GM21390 (cell line): ENCODE measurements around the gene AACS.
"Not testable (repeated sequence)": the region's sequence is repeated elsewhere in the genome, so short reads cannot be mapped to it uniquely, and the experiment has no call there.

ENCODE experiments used
- ATAC-seq: cut with Tn5 transposase; IDR thresholded peaks from one replicate; pipeline ENCODE4 v1.9.1; 2021; ENCODE audit not compliant: unreplicated experiment

The AACS gene

DNA sequence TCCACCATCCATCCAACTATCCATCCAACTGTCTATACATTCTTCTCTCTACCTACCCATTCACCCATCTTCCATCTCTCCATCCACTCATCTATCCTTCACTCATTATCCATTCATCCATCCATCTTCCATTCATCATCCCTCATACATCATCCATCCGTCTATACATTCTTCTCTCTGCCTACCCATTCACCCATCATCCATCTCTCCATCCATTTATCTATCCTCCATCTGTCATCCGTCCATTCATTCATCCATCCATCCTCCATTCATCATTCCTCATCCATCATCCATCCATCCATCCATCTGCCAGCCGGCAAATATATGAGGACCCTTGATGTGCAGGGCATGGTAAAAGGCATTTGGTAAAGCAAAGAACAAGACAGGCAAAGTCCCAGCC, 25.2 kb downstream of the AACS start:
- no peak for ATAC-seq

DNA sequence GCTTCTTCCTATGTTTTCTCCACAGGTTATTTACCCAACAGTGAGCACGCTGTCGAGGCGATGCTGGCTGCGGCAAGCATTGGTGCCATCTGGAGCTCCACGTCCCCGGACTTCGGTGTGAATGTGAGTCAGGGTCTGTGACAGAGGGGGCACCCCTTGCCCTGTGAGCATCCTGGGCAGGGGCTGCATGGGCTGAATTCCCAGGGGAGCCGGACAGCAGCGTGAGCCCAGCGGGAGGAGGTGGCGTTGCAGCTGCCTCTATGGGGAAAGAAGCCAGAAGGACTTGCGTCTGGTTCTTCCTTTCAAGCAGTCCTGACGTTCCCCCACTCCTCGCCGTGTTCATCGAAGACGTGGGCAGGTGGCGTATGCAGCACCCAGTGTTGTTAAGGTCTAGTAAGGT, 26.2 kb downstream of the AACS start:
- ATAC-seq, result no peak

DNA sequence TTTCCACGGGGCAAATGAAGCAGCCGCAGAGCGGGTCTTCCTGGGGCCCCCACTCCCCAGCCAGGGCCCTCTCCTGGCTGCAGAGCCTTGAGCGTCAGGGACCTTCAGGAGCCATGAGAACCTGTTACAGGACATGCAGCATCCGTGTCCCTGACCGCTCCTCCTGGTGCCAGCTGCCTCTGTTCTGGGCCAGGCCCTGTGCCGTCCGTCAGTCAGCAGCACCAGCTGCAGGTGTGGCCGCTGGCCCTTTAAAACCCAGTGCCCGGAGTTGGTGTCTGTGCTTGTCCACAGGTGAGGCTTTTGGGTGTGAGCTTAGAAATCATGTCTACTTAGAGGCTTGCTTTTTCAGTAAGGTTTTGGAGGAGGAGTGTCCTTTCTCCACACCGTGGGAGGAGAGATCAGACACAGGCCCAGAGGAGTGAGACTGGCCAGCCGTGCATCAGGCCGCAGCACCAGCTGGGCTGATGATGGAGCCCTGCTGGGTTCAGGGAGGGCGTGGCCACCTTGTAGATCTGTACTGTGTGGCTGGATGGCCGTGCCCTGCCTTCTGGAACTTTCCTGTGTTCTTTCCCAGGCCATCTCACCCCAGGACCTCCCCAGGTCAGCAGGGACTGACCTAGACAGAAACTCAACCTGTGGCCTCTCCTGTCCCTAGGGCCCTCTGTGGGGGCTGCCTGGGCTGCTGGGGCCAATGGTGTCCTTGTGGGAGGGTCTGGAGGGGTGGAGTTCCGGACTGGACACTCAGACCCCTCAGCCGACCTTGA, 27.1 kb downstream of the AACS start:
- no peak for ATAC-seq

DNA sequence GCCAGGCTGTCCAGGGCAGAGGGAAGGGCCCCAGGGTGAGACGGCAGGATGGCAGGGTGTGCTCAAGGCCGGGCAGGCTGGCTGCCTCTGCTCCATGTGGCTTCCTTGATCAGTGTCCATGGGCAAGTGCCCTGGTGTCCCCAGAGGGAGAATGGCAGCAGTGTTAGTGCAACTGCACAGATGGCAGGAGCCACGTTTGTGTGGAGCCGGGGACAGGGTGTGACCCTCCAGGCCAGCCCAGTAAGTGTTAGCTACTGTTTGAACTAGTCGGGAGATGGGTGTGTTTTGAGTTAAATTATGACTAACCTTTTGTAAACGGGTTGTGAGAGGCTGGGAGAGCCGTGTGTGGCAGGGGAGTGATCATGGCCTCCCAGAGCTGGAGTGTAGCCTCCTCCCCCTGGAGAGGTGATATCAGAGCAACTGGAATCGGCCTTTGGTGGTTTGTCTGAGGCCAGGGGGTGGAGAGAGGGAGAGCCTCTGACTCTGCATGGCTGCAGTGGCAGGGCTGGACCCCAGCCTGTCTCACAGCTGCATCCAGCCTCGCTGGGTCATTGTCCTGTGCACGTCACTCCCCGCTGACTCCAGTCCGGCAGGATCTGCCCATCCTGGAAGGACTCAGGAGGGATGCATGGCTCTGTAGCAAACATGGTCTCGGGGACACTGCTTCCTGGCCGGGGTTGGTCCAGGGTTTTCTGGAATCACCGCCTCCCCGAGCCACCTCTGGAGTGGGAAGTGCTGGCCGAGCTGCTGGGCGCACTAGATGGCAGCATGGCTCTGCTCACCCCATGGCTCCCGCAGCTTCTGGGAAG, 27.8 kb downstream of the AACS start:
- ATAC-seq, result no peak

DNA sequence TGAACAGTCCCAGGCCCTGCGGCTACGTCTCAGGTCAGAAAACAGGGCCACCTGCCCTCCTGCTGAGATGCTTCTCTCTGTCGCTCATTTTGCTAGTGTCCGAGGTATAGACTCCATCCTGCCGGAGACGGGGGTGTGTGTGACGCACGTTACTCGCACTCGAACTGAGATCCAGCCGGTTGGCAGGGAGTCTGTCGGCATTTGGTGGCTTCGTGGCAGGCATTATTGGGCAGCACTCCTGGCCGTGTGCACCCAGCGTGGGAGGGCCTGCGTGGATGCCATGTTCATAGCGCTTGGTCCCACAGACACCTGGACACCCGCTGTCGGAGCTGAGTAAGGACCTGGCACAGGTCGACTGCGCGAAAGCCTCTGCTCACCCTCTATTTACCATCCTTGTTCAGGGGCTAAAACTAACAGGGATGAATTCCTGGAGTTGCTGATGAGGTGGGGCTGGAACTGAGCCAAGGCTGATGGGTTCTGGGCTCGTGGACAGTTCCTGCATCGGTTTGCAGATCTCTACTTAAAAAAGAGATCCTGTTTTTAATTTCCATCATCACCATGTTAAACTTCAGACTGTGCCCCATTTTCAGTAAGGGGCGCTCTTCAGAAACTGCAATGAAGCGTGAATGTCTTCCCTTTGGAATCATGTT, 28.6 kb downstream of the AACS start:
- no peak for ATAC-seq

DNA sequence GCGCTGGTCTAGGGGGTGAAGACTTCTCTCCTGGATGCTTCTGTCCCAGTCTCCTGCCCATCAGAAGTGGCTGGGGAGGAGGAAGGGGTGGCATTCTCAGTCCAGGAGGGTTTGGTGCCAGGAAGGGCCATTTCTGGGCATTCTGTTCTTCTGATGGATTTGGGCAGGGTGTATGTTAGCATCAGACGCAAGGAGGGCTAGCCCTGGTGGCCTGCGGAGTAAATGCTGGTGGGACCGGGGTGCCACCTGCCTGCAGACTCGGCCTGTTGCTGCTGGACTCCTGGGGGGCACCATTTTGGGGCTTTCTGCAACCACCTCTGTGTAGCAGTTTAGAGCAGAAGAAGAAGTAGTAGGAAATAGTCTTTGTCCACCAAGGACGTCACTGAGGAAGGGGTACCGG, 31.7 kb downstream of the AACS start:
- ATAC-seq, result no peak

DNA sequence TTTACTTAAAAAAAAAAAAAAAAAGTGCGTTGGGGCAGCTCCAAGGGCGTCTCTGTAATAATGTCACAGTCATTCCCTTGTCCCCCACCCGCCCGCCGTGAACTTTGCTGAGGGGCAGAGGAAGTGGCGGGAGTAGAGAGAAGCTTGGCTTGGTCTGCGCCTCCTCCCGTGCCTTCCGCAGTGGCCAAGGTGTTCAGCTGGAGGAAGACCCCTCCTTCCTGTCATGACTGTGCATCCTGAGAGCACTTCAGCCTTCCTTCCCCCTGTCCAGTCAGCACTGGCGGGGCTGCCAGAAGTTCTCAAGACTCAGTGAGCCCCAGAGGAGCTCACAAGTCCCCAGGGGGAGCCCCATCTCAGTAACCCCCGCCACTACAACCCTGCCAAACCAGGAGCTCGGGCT, 32.2 kb downstream of the AACS start:
- ATAC-seq, result no peak

DNA sequence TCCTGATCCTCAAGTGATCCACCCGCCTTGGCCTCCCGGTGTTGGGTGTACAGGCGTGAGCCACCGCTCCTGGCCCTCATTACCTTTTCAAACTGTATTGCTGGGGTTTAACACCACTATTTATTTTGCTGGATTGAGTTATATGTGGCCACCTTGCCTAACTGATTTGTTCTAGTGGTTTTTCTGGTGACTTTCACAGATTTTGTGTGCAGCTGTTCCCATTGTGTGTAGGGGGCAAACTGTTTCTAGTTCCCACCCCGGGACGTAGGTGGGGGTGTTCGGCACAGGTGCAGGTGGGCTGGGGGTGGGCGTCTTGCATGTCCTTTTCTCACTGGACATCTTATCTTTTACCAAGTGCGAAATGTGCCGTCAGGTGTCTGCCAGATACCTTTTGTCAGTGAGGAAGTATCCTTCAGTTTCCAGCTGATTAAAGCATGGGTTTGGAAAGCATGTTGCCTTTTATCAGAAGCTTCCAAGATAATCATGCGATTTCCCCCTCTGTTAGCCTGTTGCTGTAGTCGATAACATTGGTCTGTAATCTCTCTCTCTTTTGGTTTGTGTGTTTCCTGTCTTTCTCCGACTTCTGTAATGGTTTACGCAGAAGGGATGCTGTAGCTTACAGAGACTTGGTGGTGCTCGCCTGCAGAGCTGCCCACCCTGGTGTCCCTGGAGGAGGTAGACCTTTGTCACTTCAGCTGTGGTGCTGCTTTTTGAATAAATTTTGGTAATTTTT, 33.6 kb downstream of the AACS start:
- ATAC-seq, result no peak

DNA sequence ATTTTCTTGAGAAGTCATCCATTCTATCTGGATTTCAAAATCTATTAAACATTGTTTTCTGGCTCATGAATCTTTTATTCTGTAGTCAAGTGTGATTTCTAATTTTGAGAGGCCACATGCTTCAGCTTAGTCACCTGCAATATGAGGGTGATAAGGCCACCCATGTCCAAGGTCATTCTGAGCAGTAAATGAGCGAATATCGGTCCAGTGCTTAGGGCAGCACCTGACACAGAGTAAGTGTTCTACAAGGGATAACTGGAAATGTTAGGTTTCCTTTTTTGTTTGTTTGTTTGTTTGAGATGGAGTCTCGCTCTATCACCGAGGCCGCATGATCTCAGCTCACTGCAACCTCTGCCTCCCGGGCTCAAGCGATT, 34.2 kb downstream of the AACS start:
- no peak for ATAC-seq

DNA sequence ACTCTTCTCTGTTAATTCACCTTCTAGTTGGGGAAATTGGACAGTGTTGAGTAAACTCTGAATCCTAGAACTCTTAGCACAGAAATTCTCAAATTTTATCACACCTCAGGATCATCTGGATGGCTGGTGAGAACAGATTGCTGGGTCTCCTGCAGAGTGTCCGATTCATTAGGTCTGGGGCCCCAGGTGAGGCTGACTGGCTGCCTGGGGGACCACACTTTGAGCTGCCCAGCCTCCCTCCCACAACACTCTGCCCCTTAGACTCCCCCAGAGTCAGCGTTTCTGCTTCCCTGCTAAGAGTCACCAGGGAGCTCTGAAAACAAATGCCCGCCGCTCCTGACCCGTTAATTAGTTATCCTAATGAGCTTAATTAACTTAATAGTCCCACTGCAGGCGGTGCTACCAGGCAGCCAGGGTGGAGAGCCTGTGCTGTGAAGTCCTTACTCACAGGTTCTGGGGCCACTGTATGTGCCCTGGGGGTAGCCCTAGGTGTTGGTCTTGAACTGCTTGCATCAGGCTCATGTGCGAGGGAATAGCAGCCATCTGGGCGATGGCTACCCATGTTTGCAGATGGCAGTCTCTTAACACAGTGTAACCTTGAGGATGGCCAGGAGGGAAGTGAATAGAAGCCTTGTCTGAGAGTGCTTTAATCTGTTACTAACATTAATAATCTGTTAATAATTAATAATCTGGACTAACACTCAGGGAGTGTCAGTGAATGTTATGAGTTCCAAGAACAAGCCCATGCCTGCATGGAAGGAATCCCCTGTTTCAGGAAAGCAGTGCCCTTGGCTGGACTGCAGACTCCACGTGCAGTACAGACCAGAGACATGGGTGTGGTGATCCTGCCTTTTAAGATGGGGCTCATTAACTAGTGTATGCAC, 35.6 kb downstream of the AACS start:
- no peak for ATAC-seq

DNA sequence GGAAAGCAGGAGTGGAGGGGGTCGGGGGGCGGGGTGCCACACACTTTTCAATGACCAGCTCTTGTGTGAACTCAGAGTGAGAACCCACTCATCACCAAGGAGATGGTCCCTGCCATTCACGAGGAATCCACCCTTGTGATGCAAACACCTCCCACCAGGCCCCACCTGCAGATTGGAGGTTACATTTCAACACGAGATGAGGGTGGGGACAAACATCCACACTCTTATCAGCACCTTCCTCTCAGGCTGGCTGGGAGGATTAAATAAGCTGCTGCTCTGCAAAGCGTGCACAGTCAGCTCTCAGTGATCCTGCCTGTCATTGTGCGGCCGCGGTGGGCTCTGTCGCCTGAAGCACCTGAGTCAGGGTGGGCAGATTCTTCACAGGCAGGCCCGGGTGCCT, 39.7 kb downstream of the AACS start:
- no peak for ATAC-seq

DNA sequence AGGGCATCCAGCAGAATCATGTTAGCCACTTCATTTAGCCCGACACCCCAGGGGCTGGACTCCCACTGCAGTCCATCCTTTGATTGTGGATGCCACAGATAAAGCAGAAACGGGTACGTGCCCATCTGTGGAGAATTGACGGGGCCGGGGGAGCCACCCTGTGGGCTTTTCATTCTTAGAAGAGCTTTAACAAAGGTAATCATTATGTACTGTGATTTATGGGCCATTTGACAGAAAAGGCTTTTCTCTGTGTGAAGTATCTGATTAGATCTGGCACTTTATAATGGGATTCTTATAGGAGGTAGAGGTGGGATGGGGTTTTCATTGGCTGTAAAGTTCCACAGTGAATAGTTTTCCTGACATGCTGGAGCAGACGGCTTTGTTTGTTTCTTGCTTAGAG, 40.4 kb downstream of the AACS start:
- no peak for ATAC-seq

DNA sequence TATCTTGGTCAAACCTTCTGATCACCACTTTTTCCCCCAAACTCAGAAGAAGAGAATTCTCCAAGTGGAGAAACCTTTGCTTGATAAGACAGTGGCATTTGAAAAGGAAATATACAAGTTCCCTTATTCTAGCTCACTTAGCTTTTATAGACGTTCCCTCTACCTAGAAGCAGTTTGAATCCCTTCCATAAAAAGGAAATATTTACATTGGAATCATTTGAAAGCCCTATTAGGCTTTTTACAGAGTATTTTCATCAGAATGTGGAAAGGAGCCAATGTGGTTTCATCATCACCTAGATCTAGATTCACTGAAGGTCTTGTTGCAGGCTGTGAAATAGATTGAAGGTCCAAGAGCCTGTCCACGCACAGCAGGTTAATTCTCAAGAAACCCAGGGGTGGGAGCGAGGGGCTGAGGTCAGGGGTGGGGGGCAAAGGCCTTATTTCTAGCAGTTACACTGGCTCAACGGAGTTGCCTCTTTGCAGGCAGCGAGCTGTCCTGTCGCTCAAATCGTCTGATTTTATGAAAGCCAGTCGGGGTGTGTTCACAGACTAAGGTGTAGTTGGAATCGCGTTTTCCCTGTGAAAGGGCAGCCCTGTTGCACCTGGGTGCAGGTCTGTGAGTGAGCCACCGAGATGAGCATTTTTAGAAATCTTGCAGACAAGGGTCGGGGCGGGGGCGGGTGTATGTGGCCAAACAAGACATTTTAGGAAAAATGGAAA, 45.6 kb downstream of the AACS start:
- ATAC-seq, result no peak

DNA sequence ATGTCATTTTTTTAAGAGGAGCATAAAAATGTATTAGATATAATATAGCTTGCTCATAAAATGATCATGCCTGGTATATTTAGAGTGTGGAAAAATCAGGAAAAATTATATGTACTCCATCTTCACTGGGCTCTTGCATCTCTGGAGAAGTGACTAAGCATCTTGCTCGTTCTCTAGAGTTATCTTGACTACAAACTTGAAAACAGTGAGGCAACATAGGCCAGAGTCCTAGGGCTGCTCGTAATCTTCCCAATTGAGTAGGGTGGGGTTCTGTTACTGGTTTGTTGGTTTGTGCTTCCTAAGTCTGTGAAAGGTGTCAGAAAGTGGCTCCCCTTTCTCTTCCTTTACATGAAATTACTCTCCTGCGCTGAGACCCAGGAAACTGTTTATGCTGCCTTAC, 46.2 kb downstream of the AACS start:
- ATAC-seq, result no peak

DNA sequence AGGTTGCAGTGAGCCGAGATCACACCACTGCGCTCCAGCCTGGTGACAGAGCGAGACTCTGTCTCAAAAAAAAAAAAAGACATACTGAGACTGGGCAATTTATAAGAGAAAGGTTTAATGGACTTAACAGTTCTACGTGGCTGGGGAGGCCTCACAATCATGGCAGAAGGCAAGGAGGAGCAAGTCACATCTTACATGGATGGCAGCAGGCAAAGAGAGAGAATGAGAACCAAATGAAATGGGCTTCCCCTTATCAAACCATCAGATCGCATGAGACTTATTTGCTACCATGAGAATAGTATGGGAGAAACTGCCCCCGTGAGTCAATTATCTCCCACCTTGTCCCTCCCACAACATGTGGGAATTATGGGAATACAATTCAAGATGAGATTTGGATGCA, 47.4 kb downstream of the AACS start:
- not testable (repeated sequence) for ATAC-seq

DNA sequence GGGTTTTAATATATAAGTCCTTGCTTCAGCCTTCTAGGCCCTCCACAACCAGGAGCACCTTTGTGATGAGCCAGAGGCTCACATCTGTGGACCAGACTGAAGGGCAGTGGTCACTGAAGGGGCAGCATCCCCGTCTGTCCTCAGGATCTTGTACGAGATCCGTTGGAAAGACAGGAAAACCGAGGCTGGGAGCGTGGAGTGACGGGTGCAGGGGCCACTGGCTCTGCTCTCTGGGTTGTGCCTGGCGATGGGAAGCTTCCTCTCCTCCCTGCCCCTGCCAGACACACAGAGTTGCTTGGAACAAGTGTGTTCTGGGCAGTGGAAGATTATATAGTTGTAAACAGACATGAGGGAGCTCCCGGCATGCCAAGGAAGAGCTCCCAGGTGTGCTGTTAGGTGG, 48.0 kb downstream of the AACS start:
- no peak for ATAC-seq

DNA sequence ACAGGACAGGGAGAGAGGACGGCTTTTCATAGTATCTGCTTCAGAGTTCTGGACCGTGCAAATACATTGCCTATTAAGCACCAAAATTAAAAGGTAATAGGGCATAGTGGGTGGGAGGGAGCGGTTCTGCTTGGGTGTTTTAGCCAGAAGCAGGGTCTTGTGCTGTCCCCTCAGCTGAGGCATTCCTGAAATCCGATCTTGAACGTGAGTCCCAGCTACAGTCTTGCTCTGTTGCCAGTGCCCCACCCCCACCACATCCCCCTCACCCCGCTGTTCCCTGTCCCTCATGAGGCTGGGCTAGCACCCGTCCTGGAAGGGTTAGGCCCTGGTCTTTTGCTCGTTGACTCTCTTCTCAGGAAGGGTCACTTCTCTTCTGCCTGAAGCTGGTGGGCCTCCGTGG, 48.6 kb downstream of the AACS start:
- ATAC-seq, result no peak

DNA sequence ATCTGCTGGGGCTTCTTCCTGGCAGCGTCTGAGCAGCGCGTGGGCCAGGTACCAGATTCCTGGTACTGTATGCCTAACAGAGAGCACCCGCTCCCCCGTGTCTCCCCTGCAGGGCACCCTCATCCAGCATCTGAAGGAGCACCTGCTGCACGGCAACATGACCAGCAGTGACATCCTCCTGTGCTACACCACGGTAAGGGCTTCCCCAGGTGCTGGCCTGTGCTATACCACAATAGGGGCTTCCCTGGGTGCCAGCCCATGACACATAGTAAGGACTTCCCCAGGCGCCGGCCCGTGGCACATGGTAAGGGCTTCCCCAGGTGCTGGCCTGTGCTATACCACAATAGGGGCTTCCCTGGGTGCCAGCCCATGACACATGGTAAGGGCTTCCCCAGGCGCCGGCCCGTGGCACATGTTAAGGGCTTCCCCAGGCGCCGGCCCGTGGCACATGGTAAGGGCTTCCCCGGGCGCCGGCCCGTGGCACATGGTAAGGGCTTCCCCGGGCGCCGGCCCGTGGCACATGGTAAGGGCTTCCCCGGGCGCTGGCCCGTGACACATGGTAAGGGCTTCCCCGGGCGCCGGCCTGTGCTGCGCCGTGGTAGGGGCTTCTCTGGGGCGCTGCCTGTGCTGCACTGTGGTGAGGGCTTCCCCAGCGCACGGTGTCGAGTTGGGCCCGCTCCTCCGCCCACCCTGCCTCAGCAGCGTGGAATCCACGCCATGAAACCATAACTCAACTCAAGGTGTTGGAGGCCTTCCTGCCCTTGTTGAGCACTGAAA, 49.3 kb downstream of the AACS start:
- ATAC-seq, result peak; percentile 68

DNA sequence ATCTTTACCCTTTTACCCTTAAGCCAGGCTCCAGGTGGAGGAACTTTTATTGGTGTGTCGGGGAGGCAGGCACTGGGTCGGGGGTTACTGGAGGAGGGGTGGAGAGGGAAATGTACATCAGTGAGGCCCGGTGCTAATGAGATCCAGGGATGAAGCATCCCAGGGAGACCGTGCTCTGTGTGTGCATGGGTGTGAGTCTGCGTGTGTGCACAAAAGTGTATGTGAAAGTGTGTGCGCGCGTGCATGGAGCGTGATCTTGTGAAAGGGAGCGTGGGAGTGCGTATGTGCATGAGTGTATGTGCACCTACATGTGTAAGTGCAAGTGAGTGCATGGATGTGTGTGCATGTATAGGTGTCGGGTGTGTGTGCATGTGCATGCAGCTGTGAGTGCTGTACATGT, 55.3 kb downstream of the AACS start:
- no peak for ATAC-seq
